ENCODE results near the gene ENTPD8.

DNA sequence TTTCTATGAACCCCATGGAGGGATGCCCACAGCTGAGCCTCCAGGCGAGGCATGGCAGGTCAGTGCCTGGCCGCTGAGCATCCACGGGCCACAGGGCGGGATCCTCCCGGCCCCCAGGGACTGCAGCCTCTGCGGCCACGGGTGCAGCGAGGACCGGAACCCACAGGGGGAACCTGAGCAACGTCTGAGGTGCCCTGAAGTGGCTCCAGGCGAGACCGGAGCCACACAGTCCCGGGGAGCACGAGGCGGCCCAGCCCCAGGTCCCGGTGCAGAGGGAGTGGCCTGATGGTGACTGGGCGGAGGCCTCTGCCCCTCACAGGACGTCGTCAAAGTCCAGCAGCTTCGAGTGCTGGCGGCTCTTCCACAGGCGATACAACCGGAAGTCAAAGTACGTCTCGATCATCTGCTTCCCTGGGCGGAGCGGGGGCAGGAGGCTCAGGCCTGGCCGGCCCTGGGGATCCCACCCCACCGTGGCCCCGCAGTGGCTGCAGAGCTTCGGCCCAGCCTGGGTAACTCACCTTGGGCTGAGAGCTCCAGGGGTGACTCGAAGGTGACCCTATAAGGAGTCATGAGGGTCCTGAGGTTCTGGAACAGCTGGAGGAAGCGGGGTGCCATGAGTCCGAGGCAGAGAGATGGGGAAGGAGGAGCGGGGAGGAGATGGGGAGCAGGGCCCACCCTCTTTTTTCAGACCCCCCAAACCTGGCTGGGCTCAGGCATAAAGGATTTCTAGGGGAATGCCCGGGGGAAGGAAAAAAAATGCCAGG, 8.1 kb upstream of the ENTPD8 start:
- TF ChIP-seq, protein P1, sequence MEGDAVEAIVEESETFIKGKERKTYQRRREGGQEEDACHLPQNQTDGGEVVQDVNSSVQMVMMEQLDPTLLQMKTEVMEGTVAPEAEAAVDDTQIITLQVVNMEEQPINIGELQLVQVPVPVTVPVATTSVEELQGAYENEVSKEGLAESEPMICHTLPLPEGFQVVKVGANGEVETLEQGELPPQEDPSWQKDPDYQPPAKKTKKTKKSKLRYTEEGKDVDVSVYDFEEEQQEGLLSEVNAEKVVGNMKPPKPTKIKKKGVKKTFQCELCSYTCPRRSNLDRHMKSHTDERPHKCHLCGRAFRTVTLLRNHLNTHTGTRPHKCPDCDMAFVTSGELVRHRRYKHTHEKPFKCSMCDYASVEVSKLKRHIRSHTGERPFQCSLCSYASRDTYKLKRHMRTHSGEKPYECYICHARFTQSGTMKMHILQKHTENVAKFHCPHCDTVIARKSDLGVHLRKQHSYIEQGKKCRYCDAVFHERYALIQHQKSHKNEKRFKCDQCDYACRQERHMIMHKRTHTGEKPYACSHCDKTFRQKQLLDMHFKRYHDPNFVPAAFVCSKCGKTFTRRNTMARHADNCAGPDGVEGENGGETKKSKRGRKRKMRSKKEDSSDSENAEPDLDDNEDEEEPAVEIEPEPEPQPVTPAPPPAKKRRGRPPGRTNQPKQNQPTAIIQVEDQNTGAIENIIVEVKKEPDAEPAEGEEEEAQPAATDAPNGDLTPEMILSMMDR (conservative IDR thresholded peaks at IDR 0.05; ENCODE audit: low read depth, low read length) = no peak
- no peak for TF ChIP-seq EZH2phosphoT487 (IDR thresholded peaks at IDR 0.05; ENCODE audit: borderline replicate concordance, low read length)
